Naive thymus-derived CD4-positive, alpha-beta T cell (primary cell): ENCODE results near the gene AADACL4. TPM values are rescaled to one million over a fixed set of nuclear protein-coding genes. Genes with fewer than 3 reads are reported as not detected.
A peak's percentile ranks its signal among the peaks of the same experiment; 100 is the strongest.

ENCODE experiments used
- ATAC-seq: fragments of 150-1000 bp; cut with Tn5 transposase; 2 replicates; pipeline ENCODE4 v1.10.0; 2021; ENCODE audit warnings: mild to moderate bottlenecking, moderate library complexity
- CTCF ChIA-PET: fragments of 350-600 bp; sonication (Branson Sonifier 250); formaldehyde crosslinking; loops from one replicate; lab custom pipeline; 2021; ENCODE audit warnings: antibody characterized with exemption; lab: Charles Lee
- POLR2A ChIA-PET: fragments of 350-600 bp; sonication (Branson Sonifier 250); formaldehyde crosslinking; loops from one replicate; lab custom pipeline; 2021; ENCODE audit warnings: antibody characterized with exemption, inconsistent platforms; lab: Charles Lee
- DNase-seq, 9 donors: peaks; one replicate each; pipeline versions ENCODE4 v3.0.0 to v3.0.0-alpha.2; 2020 to 2022; ENCODE audit warnings: mixed read lengths in 1 of 9
- H3K27ac ChIP-seq: one replicate; pipeline ENCODE4 v1.7.0; 2013; ENCODE audit warnings: mild to moderate bottlenecking, low read depth, low read length, moderate library complexity
- H3K27me3 ChIP-seq, 2 donors: one replicate each; pipeline ENCODE4 v1.7.0; 2013; ENCODE audit warnings: low read length in 2 of 2, mild to moderate bottlenecking in 2 of 2, moderate library complexity in 2 of 2; ENCODE audit not compliant: control insufficient read depth in 2 of 2, insufficient read depth in 2 of 2
- H3K36me3 ChIP-seq, 3 experiments: 1 replicate in 2 of 3; 2 replicates in 1 of 3; pipeline ENCODE4 v1.7.0; 2013; ENCODE audit warnings: low read length in 3 of 3, mild to moderate bottlenecking in 3 of 3, moderate library complexity in 1 of 3; ENCODE audit not compliant: insufficient read depth in 3 of 3, control insufficient read depth in 2 of 3
- H3K4me1 ChIP-seq, 2 donors: one replicate each; pipeline ENCODE4 v1.7.0; 2013; ENCODE audit warnings: low read length in 2 of 2, mild to moderate bottlenecking in 2 of 2, moderate library complexity in 1 of 2; ENCODE audit not compliant: control insufficient read depth in 2 of 2, insufficient read depth in 2 of 2
- H3K4me3 ChIP-seq: 2 replicates; pipeline ENCODE4 v1.7.0; 2013; ENCODE audit warnings: mild to moderate bottlenecking, low read length
- H3K9me3 ChIP-seq, 3 experiments: 1 replicate in 2 of 3; 2 replicates in 1 of 3; pipeline ENCODE4 v1.7.0; 2013; ENCODE audit warnings: low read length in 3 of 3; ENCODE audit not compliant: control insufficient read depth in 2 of 3
- H3K27ac Mint-ChIP-seq, 9 donors: one replicate each; pipeline ENCODE4 v1.8.0; 2020 to 2022; ENCODE audit warnings: mixed read lengths in 9 of 9, mild to moderate bottlenecking in 8 of 9, moderate library complexity in 5 of 9, inconsistent platforms in 2 of 9
- H3K27me3 Mint-ChIP-seq, 5 donors: one replicate each; pipeline ENCODE4 v1.8.0; 2021 to 2022; ENCODE audit warnings: mixed read lengths in 5 of 5, mild to moderate bottlenecking in 1 of 5
- H3K36me3 Mint-ChIP-seq, 5 donors: one replicate each; pipeline ENCODE4 v1.8.0; 2020 to 2022; ENCODE audit warnings: mixed read lengths in 5 of 5, mild to moderate bottlenecking in 3 of 5, inconsistent platforms in 1 of 5
- H3K4me1 Mint-ChIP-seq, 7 donors: one replicate each; pipeline ENCODE4 v1.8.0; 2020 to 2022; ENCODE audit warnings: mixed read lengths in 7 of 7, mild to moderate bottlenecking in 3 of 7, inconsistent platforms in 1 of 7
- H3K4me3 Mint-ChIP-seq, 10 donors: one replicate each; pipeline ENCODE4 v1.8.0; 2020 to 2022; ENCODE audit warnings: mild to moderate bottlenecking in 10 of 10, mixed read lengths in 10 of 10, moderate library complexity in 6 of 10, inconsistent platforms in 2 of 10
- H3K9me3 Mint-ChIP-seq, 11 donors: one replicate each; pipeline ENCODE4 v1.8.0; 2020 to 2022; ENCODE audit warnings: mixed read lengths in 11 of 11, mild to moderate bottlenecking in 4 of 11, inconsistent platforms in 1 of 11, moderate library complexity in 1 of 11
- intact Hi-C, 2 donors: fragments of 100-400 bp; cut with micrococcal nuclease; formaldehyde crosslinking; loops; one replicate each; pipeline ENCODE4 v1.15.1; 2023
- polyA plus RNA-seq, 2 donors: library from polyadenylated mRNA; unstranded; fragments of 300-500 nt; fragmentation: Illumina TruSeq; gene quantifications; one replicate each; pipeline ENCODE4 v1.2.3, GENCODE V29; 2021
- total RNA-seq, 6 experiments: library from RNA in 5 of 6; stranded (reverse) in 5 of 6; gene quantifications; 1 replicate in 5 of 6; 2 replicates in 1 of 6; pipeline ENCODE4 v1.2.3 and lab custom pipeline; 2021 to 2026

Gene AADACL4
- total RNA-seq = not detected
- not detected for polyA plus RNA-seq
- total RNA-seq (lab: John Stamatoyannopoulos, UW) = not detected

GRCh38 chr1:12643785-12644184 is at the start of gene AADACL4:
Gene AADACL4 (plus strand): TSS chr1:12644085. CDS start chr1:12644547, 462 bp downstream.
- Histone ChIP-seq H3K27ac (no peak within 1 kb of the TSS), H3K9me3 (peaks cover 0 to 23% (median 0%) of the 10 kb centered on the region in 3 experiments), H3K27me3 (no peaks in the 10 kb centered on the region), H3K4me1 (no peaks in the 10 kb centered on the region), H3K36me3 (no peaks in the 10 kb centered on the region), H3K4me3 (no peak within 1 kb of the TSS)
- Mint-ChIP-seq H3K27ac (peak within 1 kb of the TSS in 1 of 9 donors; percentile 72), H3K4me1 (peaks cover 0 to 2% (median 0%) of the 10 kb centered on the region in 7 donors), H3K36me3 (peaks cover 0 to 8% (median 0%) of the 10 kb centered on the region in 5 donors), H3K9me3 (peaks cover 0 to 35% (median 23%) of the 10 kb centered on the region in 11 donors), H3K4me3 (no peak within 1 kb of the TSS), H3K27me3 (peaks cover 0 to 8% (median 3%) of the 10 kb centered on the region in 5 donors)
- ChIA-PET POLR2A (no interaction called here), CTCF (interaction anchor here (0.5 kb wide), 1 partner anchor 318 kb away, joined by 8 read pairs; no protein-coding TSS in a partner anchor)
- DNase-seq = no peak
- intact Hi-C loops = no loop called here
- no peak for ATAC-seq

- ChIA-PET POLR2A (interaction anchor here (0.7 to 2.0 kb wide), 3 partner anchors 9 to 1503 kb away, joined by 3 to 5 read pairs (median 3); no protein-coding TSS in a partner anchor), CTCF (interaction anchor here (1.3 kb wide), 1 partner anchor 22 kb away, joined by 3 read pairs; no protein-coding TSS in a partner anchor)
- peaks cover 0 to 16% (median 0%) of the 10 kb centered on the region in 5 donors for H3K36me3 Mint-ChIP-seq
- ATAC-seq = no peak
- H3K9me3 ChIP-seq = no peaks in the 10 kb centered on the region
- peak overlapping the region; percentile 41 for H3K4me3 ChIP-seq
- peak overlapping the region; percentile 15 to 93 (median 81) for H3K27ac Mint-ChIP-seq
- H3K27me3 ChIP-seq = no peaks in the 10 kb centered on the region
- H3K36me3 ChIP-seq = peaks cover 0 to 17% (median 0%) of the 10 kb centered on the region in 3 experiments
- peak overlapping the region; percentile 33 to 91 (median 84) for H3K4me3 Mint-ChIP-seq
- intact Hi-C loops = no loop called here
- H3K9me3 Mint-ChIP-seq = no peaks in the 10 kb centered on the region
- DNase-seq = no peak
- H3K27ac ChIP-seq = peak overlapping the region; percentile 57
- H3K4me1 ChIP-seq = peaks cover 0 to 23% of the 10 kb centered on the region in 2 donors
- peaks cover 30 to 65% (median 53%) of the 10 kb centered on the region in 7 donors for H3K4me1 Mint-ChIP-seq
- peaks cover 0 to 12% (median 0%) of the 10 kb centered on the region in 5 donors for H3K27me3 Mint-ChIP-seq
Measured at GRCh38 chr1:12594490-12594889, 49.4 kb upstream of the AADACL4 start.

- ATAC-seq (peak; percentile 24), DNase-seq (peak in 6 of 9 donors; percentile 13 to 39 (median 22))
- H3K27me3 Mint-ChIP-seq = peaks cover 0 to 13% (median 0%) of the 10 kb centered on the region in 5 donors
- H3K4me3 Mint-ChIP-seq = peak overlapping the region; percentile 33 to 91 (median 84)
- no peaks in the 10 kb centered on the region for H3K9me3 Mint-ChIP-seq
- H3K36me3 Mint-ChIP-seq = peaks cover 0 to 16% (median 0%) of the 10 kb centered on the region in 5 donors
- Histone ChIP-seq H3K27me3 (no peaks in the 10 kb centered on the region), H3K27ac (peak overlapping the region; percentile 57), H3K9me3 (no peaks in the 10 kb centered on the region), H3K4me1 (peaks cover 0 to 23% of the 10 kb centered on the region in 2 donors), H3K4me3 (peak overlapping the region; percentile 41), H3K36me3 (peaks cover 0 to 14% (median 0%) of the 10 kb centered on the region in 3 experiments)
- H3K4me1 Mint-ChIP-seq = peaks cover 30 to 72% (median 60%) of the 10 kb centered on the region in 7 donors
- peak overlapping the region; percentile 15 to 93 (median 81) for H3K27ac Mint-ChIP-seq
- intact Hi-C loops = no loop called here
- ChIA-PET CTCF (interaction anchor here (0.6 to 1.3 kb wide), 2 partner anchors 22 to 70 kb away, joined by 3 to 5 read pairs; no protein-coding TSS in a partner anchor), POLR2A (interaction anchor here (0.7 to 2.0 kb wide), 3 partner anchors 21 to 1504 kb away, joined by 3 to 5 read pairs (median 3); no protein-coding TSS in a partner anchor)
Measured at GRCh38 chr1:12594966-12595756, 48.7 kb upstream of the AADACL4 start.

GRCh38 chr1:12595757-12596006 is 48.2 kb upstream of the AADACL4 start:
- ChIA-PET CTCF (interaction anchor here (0.6 kb wide), 1 partner anchor 70 kb away, joined by 5 read pairs; no protein-coding TSS in a partner anchor), POLR2A (interaction anchor here (0.8 to 12.3 kb wide), 3 partner anchors 22 to 85 kb away, joined by 3 to 204 read pairs (median 3); partner anchors contain the start of gene DHRS3)
- peaks cover 0 to 16% (median 0%) of the 10 kb centered on the region in 5 donors for H3K36me3 Mint-ChIP-seq
- H3K4me1 Mint-ChIP-seq = peaks cover 30 to 75% (median 62%) of the 10 kb centered on the region in 7 donors
- Histone ChIP-seq H3K27me3 (no peaks in the 10 kb centered on the region), H3K9me3 (no peaks in the 10 kb centered on the region), H3K4me1 (peaks cover 0 to 27% of the 10 kb centered on the region in 2 donors), H3K27ac (no peak overlapping the region), H3K36me3 (peaks cover 0 to 14% (median 0%) of the 10 kb centered on the region in 3 experiments), H3K4me3 (no peak overlapping the region)
- peaks cover 0 to 13% (median 0%) of the 10 kb centered on the region in 5 donors for H3K27me3 Mint-ChIP-seq
- intact Hi-C loops = no loop called here
- no peaks in the 10 kb centered on the region for H3K9me3 Mint-ChIP-seq
- H3K27ac Mint-ChIP-seq = peak overlapping the region in 1 of 9 donors; percentile 81
- peak overlapping the region in 9 of 10 donors; percentile 23 to 91 (median 77) for H3K4me3 Mint-ChIP-seq
- no peak for DNase-seq
- no peak for ATAC-seq

GRCh38 chr1:12596007-12596821 is 47.7 kb upstream of the AADACL4 start:
- Histone ChIP-seq H3K9me3 (no peaks in the 10 kb centered on the region), H3K36me3 (peaks cover 0 to 9% (median 0%) of the 10 kb centered on the region in 3 experiments), H3K4me3 (no peak overlapping the region), H3K4me1 (peaks cover 3 to 30% of the 10 kb centered on the region in 2 donors), H3K27ac (no peak overlapping the region), H3K27me3 (no peaks in the 10 kb centered on the region)
- H3K4me3 Mint-ChIP-seq = peak overlapping the region in 8 of 10 donors; percentile 43 to 91 (median 73)
- H3K4me1 Mint-ChIP-seq = peaks cover 30 to 78% (median 65%) of the 10 kb centered on the region in 7 donors
- intact Hi-C loops = no loop called here
- ChIA-PET CTCF (interaction anchor here (0.6 to 1.0 kb wide), 2 partner anchors 63 to 69 kb away, joined by 3 to 5 read pairs; no protein-coding TSS in a partner anchor), POLR2A (interaction anchor here (0.8 to 12.3 kb wide), 3 partner anchors 21 to 86 kb away, joined by 3 to 204 read pairs (median 3); partner anchors contain the start of gene DHRS3)
- peak overlapping the region in 1 of 9 donors; percentile 36 for H3K27ac Mint-ChIP-seq
- DNase-seq (peak in 1 of 9 donors; percentile 19), ATAC-seq (peak; percentile 86)
- H3K9me3 Mint-ChIP-seq = no peaks in the 10 kb centered on the region
- H3K27me3 Mint-ChIP-seq = peaks cover 0 to 13% (median 0%) of the 10 kb centered on the region in 5 donors
- peaks cover 0 to 13% (median 0%) of the 10 kb centered on the region in 5 donors for H3K36me3 Mint-ChIP-seq
